Fibroblast of skin of right quadriceps (primary cell): Measurements from ENCODE around the gene CCDC102A.
A peak's percentile ranks its signal among the peaks of the same experiment; 100 is the strongest.

ENCODE experiments used
- DNase-seq: peaks from one replicate; pipeline ENCODE4 v3.0.0-alpha.2; 2013

CCDC102A gene

GRCh38 chr16:57476546-57477410 lies 59.6 kb downstream of the CCDC102A start:
- DNase-seq = no peak

- DNase-seq = peak; percentile 43
Measured at GRCh38 chr16:57475711-57476339, 60.5 kb downstream of the CCDC102A start.

DNA sequence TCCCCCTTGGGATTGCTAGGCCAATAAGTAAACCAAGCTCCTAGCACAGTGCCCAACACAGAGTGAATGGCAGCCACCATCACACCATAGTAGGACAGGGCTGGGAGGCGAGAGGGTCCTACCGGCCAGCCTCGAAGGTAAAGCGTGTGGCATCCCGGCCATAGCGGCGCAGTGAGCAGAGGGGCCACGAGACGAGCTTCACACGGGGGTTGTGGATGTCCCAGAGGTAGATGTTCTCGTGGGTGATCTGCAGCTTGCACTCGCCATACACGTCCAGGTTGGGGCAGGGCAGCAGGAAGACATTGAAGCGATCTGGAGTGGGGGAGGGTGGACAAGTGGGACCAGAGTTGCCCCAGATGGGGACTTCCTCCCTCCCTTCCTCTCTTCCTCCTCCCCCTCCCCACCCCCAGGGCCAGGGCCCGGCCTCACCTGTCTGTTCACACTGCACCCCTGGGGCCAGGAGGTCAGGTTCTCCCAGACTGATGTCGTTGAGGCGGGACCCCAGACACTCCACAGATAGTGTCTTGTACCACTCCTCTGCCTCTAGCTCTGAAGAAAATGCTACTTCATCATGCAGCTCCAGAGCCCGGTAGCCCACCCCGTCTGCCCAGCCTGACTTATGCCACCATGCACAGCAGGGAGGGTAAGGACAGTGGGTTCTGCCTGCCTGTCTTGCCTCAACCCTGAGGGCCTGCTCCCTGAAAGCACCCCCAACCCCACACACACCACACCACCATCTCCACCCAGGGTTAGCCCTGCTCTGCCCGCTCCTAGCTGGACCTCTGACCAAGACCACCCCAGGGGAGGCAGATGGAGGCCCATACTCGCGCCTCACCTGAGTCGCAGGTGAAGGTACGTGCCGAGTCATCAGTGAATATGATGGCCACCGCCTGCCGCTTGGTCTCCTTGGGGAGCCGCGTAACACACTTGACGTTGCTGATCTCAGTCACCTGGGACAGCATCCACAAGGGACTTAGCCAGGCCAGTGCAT lies 61.4 kb downstream of the CCDC102A start:
- DNase-seq = no peak

- no peak for DNase-seq
Measured at GRCh38 chr16:57473906-57474305, 62.5 kb downstream of the CCDC102A start.

DNA sequence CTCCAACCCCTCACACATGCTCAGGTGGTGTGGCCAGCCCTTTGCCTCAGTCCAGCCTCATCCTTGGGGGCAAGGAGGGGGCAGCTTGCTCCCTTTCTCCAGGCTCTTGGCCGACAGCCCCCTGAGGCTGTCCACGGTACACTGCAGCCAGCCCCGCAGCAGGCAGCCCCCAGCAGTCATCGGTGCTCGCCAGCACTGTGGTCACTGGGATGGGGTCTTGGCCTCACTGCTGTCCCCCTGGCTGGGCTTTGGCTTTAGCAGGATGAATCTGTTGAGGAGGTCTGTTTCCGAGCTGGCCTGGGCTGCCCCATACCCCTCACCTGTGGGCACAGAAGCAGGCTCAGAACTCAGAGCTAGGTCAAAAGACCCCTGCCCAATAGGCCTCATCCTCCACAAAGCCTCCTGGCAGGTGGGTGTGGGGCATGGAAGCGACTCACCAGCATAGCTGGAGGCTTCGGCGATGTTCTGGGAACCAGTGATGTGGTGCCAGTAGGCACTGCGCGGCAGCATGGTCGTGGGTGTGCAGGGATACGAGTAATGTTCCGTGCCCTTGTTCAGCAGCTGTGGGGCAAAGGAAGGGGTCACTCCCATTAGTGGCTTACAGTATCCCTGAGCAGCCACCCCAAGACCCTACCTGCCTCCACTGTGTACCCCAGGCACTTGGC lies 63.1 kb downstream of the CCDC102A start:
- no peak for DNase-seq

GRCh38 chr16:57472665-57473060 lies 63.7 kb downstream of the CCDC102A start:
- DNase-seq = no peak

- no peak for DNase-seq
Measured at GRCh38 chr16:57471852-57472664, 64.3 kb downstream of the CCDC102A start.

GRCh38 chr16:57471209-57471608 lies 65.2 kb downstream of the CCDC102A start:
- no peak for DNase-seq

GRCh38 chr16:57470711-57471110 lies 65.7 kb downstream of the CCDC102A start:
- no peak for DNase-seq

DNA sequence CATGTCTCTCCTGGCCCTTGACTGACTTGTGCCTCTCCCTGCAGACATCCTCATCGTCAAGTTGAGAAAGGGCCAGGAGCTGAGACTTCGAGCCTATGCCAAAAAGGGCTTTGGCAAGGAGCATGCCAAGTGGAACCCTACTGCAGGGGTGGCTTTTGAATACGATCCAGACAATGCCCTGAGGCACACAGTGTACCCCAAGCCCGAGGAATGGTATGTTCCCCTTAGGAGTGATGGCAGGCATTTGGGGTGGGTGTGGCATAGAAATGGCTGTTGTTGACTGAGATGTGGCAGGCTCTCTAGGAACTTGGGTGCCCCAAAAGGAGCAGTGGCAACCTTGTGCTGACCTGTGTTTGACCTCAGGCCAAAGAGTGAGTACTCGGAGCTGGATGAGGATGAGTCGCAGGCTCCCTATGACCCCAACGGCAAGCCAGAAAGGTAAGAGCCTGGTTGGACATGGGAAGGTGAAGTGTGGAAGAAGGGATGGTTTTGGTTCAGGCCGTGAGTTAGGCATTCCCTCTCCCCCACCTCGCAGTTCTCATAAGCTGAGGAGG lies 66.4 kb downstream of the CCDC102A start:
- no peak for DNase-seq

DNA sequence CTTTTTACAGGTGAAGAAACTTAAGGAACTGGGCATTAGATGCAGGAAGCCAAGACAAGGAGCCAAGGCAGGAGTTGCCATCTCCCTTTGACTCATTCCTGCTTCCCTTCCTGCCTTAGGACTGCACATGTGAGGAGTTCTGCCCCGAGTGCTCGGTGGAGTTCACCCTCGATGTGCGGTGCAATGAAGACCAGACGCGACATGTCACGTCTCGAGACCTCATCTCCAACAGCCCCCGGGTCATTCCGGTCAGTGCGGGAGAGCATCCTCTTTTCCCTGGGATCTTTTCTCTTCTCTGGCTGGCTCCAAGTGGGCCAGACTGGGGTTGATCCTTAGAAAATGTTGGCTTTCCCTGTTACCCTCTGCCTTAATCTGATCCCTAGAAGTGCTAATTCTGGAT lies 67.3 kb downstream of the CCDC102A start:
- no peak for DNase-seq

DNA sequence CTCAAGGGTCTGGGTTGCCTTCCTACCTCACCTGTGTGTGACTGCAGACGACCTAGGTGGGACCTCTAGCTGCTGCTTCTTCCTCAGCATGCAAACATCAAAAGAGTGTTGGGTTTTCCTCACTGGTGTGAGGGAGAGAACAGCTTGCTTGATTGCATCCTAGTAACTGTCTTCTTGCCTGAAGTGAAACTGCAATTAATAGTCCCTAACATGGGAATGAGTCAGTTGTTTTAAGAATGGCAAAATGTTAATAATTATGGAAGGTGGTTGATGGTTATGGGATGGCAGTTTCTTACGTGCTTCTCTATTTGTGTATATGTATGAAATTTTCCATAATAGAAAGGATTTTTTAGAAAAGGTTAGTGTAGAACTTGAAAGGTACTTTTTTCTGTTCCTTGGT lies 68.0 kb downstream of the CCDC102A start:
- no peak for DNase-seq

DNA sequence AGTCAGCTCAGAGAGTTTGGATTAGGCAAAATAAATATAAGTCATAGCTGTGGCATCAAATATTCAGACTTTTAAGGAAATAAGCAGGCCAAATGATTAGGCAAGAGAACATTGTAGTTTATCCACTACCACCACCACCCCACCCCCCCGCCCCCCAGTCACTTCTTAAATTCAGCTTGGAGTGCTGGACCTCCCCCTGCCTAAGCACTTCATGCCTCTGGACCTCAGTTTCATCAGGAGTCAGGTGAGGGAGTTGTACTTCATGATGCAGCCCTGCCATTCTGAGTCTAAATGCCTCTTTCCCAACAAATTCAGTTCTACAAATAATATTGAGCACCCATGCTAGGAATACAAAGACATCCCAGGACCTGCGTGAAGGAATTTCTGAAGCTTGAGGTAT lies 71.8 kb downstream of the CCDC102A start:
- no peak for DNase-seq

GRCh38 chr16:57462978-57463362 lies 73.4 kb downstream of the CCDC102A start:
- no peak for DNase-seq

DNA sequence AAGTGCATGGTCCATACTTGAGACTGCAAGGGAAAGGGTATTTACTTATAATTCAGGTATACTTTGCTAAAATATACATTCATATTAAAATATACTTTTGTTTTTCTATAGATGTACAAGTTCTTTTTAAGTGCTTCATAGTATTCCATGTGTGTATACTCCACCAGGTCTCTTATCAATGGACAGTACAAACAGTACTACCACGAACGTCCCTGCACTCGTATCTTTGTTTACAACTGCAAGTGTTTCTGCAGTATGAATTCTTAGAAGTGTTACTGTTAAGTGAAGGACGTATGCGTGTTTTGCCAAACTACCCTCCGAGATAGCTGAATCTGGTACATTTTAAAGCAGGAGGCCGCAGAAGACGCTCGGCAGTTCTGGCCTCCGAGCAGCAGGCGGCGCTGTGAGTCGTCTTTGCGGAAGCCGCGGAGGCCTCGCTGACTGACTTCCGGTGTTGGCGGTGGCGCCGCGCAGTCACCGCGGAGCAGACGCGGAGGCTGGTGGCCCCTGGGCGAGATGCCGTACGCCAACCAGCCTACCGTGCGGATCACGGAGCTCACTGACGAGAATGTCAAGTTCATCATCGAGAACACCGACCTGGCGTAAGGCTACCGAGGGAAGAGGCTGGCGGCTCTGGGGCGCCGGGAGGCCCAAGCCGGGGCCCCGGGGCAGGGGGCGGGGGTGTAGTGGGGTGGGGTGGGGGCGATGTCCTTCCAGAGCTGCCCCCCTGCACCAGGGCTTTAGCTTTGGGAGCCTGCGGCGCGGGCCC lies 74.0 kb downstream of the CCDC102A start, which contains the start of gene POLR2C:
Gene POLR2C, plus strand, starts transcription at position 471 of the 769 bp plus-strand sequence. Its CDS starts 46 bp downstream, at position 517.
- peak; percentile 80 for DNase-seq
